ENCODE data around the gene MSX1.

The MSX1 gene

DNA sequence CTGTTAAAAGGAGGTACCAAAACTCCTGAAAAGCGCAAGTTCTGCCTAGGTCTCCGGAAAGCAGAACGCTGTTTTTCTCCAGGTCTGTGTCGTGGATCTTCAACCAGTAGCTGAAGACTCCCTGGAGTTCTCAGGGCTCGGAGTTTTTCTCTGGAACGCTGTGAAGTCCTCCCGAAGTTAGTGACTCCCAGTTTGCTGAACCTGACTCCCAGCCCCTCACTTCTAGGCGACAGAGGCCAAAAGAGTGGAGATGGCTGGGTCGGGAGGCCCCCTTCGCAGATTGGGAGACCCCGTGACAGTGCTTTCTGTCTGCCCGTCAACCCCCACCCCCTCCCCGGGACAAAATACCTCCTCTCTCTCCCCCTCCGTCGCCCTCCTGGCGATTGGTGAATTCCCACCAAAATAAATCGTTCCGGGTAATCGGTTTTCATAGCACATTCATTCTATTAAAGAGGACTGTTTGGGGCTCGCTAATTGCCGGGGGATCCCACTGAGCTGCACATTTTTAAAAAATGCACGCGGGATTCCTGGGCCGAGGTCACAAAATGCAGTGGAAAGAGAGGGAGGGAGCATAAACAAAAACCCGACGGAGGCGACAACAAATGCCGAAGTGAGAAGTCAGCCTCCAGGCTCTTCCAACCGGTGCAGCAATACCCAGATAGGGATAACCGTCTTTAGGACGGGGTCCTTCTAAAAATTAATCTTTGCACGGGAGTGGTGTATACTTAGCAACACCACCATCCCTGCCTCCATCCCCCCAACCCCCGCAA lies 4.0 kb upstream of the MSX1 start:
- TF ChIP-seq TAF1 (IDR thresholded peaks at IDR 0.05; ENCODE audit: borderline replicate concordance, insufficient read depth, low read length) (no peak), FOXP2 (optimal IDR thresholded peaks at IDR 0.05; ENCODE audit: borderline replicate concordance, extremely low read depth, extremely low read length, insufficient read depth) (no peak), POLR2AphosphoS5 (IDR thresholded peaks at IDR 0.05; ENCODE audit: low read depth, low read length) (no peak), SIN3A (IDR thresholded peaks at IDR 0.05; ENCODE audit: borderline replicate concordance, insufficient read depth, low read length) (no peak)
- TF ChIP-seq, protein P1, sequence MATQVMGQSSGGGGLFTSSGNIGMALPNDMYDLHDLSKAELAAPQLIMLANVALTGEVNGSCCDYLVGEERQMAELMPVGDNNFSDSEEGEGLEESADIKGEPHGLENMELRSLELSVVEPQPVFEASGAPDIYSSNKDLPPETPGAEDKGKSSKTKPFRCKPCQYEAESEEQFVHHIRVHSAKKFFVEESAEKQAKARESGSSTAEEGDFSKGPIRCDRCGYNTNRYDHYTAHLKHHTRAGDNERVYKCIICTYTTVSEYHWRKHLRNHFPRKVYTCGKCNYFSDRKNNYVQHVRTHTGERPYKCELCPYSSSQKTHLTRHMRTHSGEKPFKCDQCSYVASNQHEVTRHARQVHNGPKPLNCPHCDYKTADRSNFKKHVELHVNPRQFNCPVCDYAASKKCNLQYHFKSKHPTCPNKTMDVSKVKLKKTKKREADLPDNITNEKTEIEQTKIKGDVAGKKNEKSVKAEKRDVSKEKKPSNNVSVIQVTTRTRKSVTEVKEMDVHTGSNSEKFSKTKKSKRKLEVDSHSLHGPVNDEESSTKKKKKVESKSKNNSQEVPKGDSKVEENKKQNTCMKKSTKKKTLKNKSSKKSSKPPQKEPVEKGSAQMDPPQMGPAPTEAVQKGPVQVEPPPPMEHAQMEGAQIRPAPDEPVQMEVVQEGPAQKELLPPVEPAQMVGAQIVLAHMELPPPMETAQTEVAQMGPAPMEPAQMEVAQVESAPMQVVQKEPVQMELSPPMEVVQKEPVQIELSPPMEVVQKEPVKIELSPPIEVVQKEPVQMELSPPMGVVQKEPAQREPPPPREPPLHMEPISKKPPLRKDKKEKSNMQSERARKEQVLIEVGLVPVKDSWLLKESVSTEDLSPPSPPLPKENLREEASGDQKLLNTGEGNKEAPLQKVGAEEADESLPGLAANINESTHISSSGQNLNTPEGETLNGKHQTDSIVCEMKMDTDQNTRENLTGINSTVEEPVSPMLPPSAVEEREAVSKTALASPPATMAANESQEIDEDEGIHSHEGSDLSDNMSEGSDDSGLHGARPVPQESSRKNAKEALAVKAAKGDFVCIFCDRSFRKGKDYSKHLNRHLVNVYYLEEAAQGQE (IDR thresholded peaks at IDR 0.05; ENCODE audit: insufficient read depth in 1 of 2, low read depth in 2 of 2, low read length in 2 of 2) = no peak

DNA sequence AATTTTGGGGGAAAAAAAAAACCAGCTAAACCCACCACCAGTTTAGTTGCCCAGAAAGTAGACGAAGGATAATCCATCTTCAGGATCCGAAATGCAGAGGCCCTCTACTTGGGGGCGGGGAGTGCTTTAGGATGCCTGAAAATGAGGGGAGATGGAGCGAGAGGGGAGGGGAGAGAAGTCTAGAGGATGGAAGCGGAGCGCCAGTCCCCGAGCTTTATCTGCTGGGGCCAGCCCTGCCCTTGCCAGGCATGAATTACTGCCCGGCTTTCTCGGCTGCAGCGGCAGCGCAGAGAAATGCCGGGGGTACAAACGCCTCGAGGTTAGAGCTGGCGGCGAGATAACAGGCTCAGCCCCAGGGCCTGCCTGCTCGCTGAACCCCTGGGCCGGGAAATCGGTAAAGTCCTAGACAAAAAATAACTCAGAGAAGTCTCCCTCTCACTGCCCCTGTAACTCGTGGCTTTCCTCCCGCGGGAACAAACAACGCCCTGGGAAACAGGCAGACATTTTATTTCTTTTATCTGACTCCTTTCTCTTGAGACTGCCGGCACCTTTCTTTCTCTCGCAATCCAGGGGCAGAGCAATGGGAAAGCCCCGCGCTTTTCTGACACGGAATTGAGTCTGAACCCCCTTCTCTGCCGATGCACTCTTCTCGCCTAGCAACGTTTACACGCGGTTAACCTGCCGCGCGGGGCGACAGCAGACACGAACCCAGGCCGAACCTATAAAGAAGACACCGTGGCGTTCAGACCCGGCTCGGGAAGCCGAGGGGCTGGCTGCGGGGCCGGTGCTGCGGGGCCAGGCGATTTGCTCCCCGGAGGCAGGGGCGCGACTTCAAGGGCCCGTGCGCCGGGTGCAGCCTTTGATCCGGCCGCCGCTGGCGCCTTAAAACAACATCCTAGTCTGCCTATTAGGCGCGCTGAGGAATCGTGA lies 3.1 kb upstream of the MSX1 start:
- TF ChIP-seq SIN3A (IDR thresholded peaks at IDR 0.05; ENCODE audit: borderline replicate concordance, insufficient read depth, low read length) = no peak
- TF ChIP-seq TAF1 (IDR thresholded peaks at IDR 0.05; ENCODE audit: borderline replicate concordance, insufficient read depth, low read length) = no peak
- TF ChIP-seq FOXP2 (optimal IDR thresholded peaks at IDR 0.05; ENCODE audit: borderline replicate concordance, extremely low read depth, extremely low read length, insufficient read depth) = no peak
- TF ChIP-seq, protein P1 (IDR thresholded peaks at IDR 0.05; ENCODE audit: insufficient read depth in 1 of 2, low read depth in 2 of 2, low read length in 2 of 2) = no peak
- TF ChIP-seq POLR2AphosphoS5 (IDR thresholded peaks at IDR 0.05; ENCODE audit: low read depth, low read length) = no peak

DNA sequence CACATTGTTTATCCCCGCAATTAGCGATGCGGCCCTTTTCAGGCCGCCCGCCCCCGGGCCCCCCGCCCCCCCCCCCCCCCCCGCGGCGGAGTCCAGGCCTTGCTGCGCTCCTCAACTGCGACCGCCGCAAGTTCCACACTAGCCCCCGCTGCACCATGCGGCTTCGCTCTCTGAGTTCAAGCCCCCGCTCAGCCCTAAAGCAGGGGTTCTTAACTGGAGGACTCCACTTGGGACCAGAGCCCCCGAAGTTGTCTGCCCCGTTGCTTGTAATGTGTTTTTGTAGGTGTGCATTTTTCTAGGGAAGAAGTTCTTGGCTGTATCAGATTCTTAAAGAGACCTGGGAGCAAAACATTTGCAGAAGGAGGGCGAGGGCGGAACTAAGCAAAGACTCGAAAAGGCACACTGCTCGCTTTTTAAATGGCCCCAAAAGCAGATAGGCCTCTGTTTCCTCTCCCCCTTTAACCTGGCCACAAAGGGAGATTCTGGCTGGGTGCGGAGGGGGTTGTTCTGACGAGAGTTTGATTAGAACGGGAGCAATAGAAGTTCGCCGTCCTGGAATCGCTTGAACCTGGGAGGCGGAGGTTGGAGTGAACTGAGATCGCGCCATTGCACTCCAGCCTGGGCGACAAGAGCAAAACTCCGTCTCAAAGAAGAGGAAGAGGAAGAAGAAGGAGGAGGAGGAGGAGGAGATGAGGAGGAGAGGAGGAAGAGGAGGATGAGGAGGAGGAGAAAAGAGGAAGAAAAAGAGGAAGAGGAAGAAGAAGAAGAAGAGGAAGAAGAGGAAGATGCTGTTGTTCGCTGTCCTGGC lies 2.3 kb upstream of the MSX1 start:
- no peak for TF ChIP-seq SIN3A (IDR thresholded peaks at IDR 0.05; ENCODE audit: borderline replicate concordance, insufficient read depth, low read length)
- no peak for TF ChIP-seq FOXP2 (optimal IDR thresholded peaks at IDR 0.05; ENCODE audit: borderline replicate concordance, extremely low read depth, extremely low read length, insufficient read depth)
- TF ChIP-seq, protein P1 (IDR thresholded peaks at IDR 0.05; ENCODE audit: insufficient read depth in 1 of 2, low read depth in 2 of 2, low read length in 2 of 2) = no peak
- TF ChIP-seq POLR2AphosphoS5 (IDR thresholded peaks at IDR 0.05; ENCODE audit: low read depth, low read length) = no peak

DNA sequence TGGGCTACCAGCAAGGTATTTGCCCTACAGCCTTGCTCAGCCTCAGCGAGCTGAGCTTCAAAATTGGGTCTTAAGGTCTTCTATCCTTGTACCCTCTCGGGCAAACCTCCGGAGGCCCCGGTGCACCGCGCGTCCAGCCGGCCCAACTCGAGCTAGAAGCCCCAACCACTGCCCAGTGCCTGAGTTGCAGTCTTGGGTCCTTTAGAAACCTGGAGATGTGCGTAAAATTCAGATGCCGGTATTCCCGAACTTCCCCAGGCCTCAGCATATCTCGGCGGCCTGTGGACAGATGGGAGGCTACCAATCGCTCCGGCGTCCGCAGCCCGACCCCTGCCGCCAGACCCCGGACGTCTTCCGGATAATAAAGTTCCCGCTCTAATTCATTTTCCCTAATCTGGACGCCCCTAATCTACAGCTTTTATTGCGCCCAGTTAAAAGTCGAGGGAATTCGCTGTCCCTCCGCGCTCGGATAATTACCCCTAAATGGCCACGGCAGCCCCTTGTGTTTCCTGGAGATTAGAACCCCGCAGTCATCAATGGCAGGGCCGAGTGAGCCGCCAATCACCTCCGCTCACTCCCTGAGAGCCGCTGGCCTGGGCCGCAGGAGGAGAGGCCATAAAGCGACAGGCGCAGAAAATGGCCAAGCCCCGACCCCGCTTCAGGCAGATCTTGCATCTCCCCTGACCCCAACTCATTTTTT lies 1.5 kb upstream of the MSX1 start:
- TF ChIP-seq POLR2AphosphoS5 (IDR thresholded peaks at IDR 0.05; ENCODE audit: low read depth, low read length) (no peak), TAF1 (IDR thresholded peaks at IDR 0.05; ENCODE audit: borderline replicate concordance, insufficient read depth, low read length) (no peak)

Measured in PFSK-1 (cell line).